HepG2 (cell line): ENCODE measurements around the gene CSNK1G1. TPM values are rescaled to one million over a fixed set of nuclear protein-coding genes. Genes with fewer than 3 reads are reported as not detected.

Experiments used
- CEBPZ ChIP-seq: IDR thresholded peaks from 2 replicates; pipeline ENCODE4 v1.6.1; 2012; ENCODE audit warnings: low read length, improper control_type of control experiment
- EHMT2 ChIP-seq: fragments of 200-600 bp; sonication (generic); IDR thresholded peaks from 2 replicates; pipeline ENCODE4 v1.7.0; 2017; ENCODE audit warnings: antibody characterized with exemption, low read depth, low read length, borderline replicate concordance
- HMG20A ChIP-seq: IDR thresholded peaks from 2 replicates; pipeline ENCODE4 v1.6.1; 2016; ENCODE audit warnings: borderline replicate concordance
- ISX ChIP-seq: sonication (generic); formaldehyde crosslinking; conservative IDR thresholded peaks from 2 replicates; pipeline ENCODE4 v1.5.0; 2020; ENCODE audit warnings: missing genetic modification reagents
- JARID2 ChIP-seq: sonication (generic); formaldehyde crosslinking; IDR thresholded peaks from 2 replicates; pipeline ENCODE4 v1.8.1; 2023; ENCODE audit warnings: missing genetic modification reagents, inconsistent platforms; ENCODE audit not compliant: insufficient replicate concordance
- MEIS2 ChIP-seq: sonication (generic); formaldehyde crosslinking; IDR thresholded peaks from 2 replicates; pipeline ENCODE4 v1.9.0; 2021; ENCODE audit warnings: mild to moderate bottlenecking, missing genetic modification reagents
- PAF1 ChIP-seq: IDR thresholded peaks from 2 replicates; pipeline ENCODE4 v1.6.1; 2016; ENCODE audit warnings: missing genetic modification reagents, missing compliant biosample characterization
- SETDB1 ChIP-seq: sonication (generic); formaldehyde crosslinking; IDR thresholded peaks from 2 replicates; pipeline ENCODE4 v1.5.1; 2020; ENCODE audit warnings: missing genetic modification reagents, mild to moderate bottlenecking, borderline replicate concordance
- SOX5 ChIP-seq: IDR thresholded peaks from 2 replicates; pipeline ENCODE4 v1.6.1; 2016; ENCODE audit warnings: borderline replicate concordance
- ZC3H4 ChIP-seq: sonication (generic); formaldehyde crosslinking; IDR thresholded peaks from 2 replicates; pipeline ENCODE4 v1.4.0; 2020; ENCODE audit warnings: missing genetic modification reagents, borderline replicate concordance
- ZNF318 ChIP-seq: sonication (generic); formaldehyde crosslinking; IDR thresholded peaks from 2 replicates; pipeline ENCODE4 v1.4.0; 2020; ENCODE audit warnings: mild to moderate bottlenecking, missing genetic modification reagents
- ZNF484 ChIP-seq: sonication (generic); formaldehyde crosslinking; IDR thresholded peaks from 2 replicates; pipeline ENCODE4 v1.5.1; 2020; ENCODE audit warnings: mild to moderate bottlenecking, low read depth, missing genetic modification reagents, borderline replicate concordance
- ZNF576 ChIP-seq: sonication (generic); formaldehyde crosslinking; IDR thresholded peaks from 2 replicates; pipeline ENCODE4 v1.4.0; 2020; ENCODE audit warnings: mild to moderate bottlenecking, missing genetic modification reagents
- ZNF691 ChIP-seq: sonication (generic); formaldehyde crosslinking; IDR thresholded peaks from 2 replicates; pipeline ENCODE4 v1.4.0; 2020; ENCODE audit warnings: missing genetic modification reagents, low read depth, mild to moderate bottlenecking, borderline replicate concordance
- ZNF747 ChIP-seq: sonication (generic); formaldehyde crosslinking; IDR thresholded peaks from 2 replicates; pipeline ENCODE4 v1.8.1; 2023; ENCODE audit warnings: missing genetic modification reagents, mild to moderate bottlenecking, borderline replicate concordance
- ZZZ3 ChIP-seq: sonication (generic); formaldehyde crosslinking; IDR thresholded peaks from 2 replicates; pipeline ENCODE4 v1.4.0; 2020; ENCODE audit warnings: missing genetic modification reagents, mild to moderate bottlenecking, borderline replicate concordance
- polyA plus RNA-seq, 8 experiments: library from polyadenylated mRNA; depleted of rRNA in 3 of 8; stranded (reverse) in 7 of 8; unstranded in 1 of 8; fragments of >200 nt; fragmentation: Illumina TruSeq in 4 of 8; extraction: Trizol in 4 of 8; gene quantifications; 2 replicates each; pipeline versions ENCODE4 v1.2.1 to v1.2.3, GENCODE V29; 2011 to 2016; ENCODE audit warnings: low read depth in 4 of 8, missing spikeins in 1 of 8, mixed read lengths in 1 of 8; ENCODE audit not compliant: insufficient read depth in 1 of 8
- total RNA-seq, 5 experiments: library from RNA; depleted of rRNA; stranded (reverse); fragments of >200 nt; fragmentation: Illumina TruSeq; extraction: Trizol; gene quantifications; 2 replicates each; pipeline ENCODE4 v1.2.3, GENCODE V29; 2016; ENCODE audit warnings: low read depth in 1 of 5

CSNK1G1 gene
- total and polyA plus RNA-seq, 2 of the 13 experiments (the other 11 are each of a cell fraction or from before 2014, with no cell fraction given): 8.5 to 12.6 TPM

- no peak for TF ChIP-seq ZNF318 (CRISPR knock-in tag)
- TF ChIP-seq ISX: no peak
- no peak for TF ChIP-seq HMG20A (CRISPR knock-in tag)
- no peak for TF ChIP-seq SETDB1
- no peak for TF ChIP-seq ZNF691 (CRISPR knock-in tag)
- peak; percentile 35 for TF ChIP-seq SOX5 (CRISPR knock-in tag)
- no peak for TF ChIP-seq JARID2
- TF ChIP-seq ZNF484 (CRISPR knock-in tag): no peak
- TF ChIP-seq MEIS2 (CRISPR knock-in tag): peak; percentile 28
- no peak for TF ChIP-seq ZNF576 (CRISPR knock-in tag)
- TF ChIP-seq ZC3H4: no peak
- TF ChIP-seq ZNF747 (CRISPR knock-in tag): peak; percentile 80; the same call in 1 of the 2 replicates
- TF ChIP-seq ZZZ3: no peak; the same call in 1 of the 2 replicates
- no peak for TF ChIP-seq CEBPZ
- TF ChIP-seq PAF1: no peak
- TF ChIP-seq EHMT2: no peak
Observed at GRCh38 chr15:64162869-64163658, 192.9 kb downstream of the CSNK1G1 start, which contains the start of gene PPIB (continued).
